Suprapubic skin (tissue), 4 donors: Measurements from ENCODE around the gene LIPC. TPM values are rescaled to one million over a fixed set of nuclear protein-coding genes. Genes with fewer than 3 reads are reported as not detected.

Experiments used
- DNase-seq, 2 donors: peaks; one replicate each; pipeline ENCODE4 v3.0.0-alpha.2; 2019; ENCODE audit warnings: low spot score in 2 of 2
- H3K27ac ChIP-seq: fragments of 200-600 bp; sonication (generic); one replicate; pipeline ENCODE4 v1.5.1; 2019
- H3K27me3 ChIP-seq: fragments of 200-600 bp; sonication (generic); one replicate; pipeline ENCODE4 v1.5.1; 2019
- H3K36me3 ChIP-seq: fragments of 200-600 bp; sonication (generic); one replicate; pipeline ENCODE4 v1.5.1; 2019
- H3K4me1 ChIP-seq: fragments of 200-600 bp; sonication (generic); one replicate; pipeline ENCODE4 v1.5.1; 2019
- H3K4me3 ChIP-seq: fragments of 200-600 bp; sonication (generic); one replicate; pipeline ENCODE4 v1.5.1; 2019; ENCODE audit warnings: mild to moderate bottlenecking
- H3K9me3 ChIP-seq: fragments of 200-600 bp; sonication (generic); one replicate; pipeline ENCODE4 v1.5.1; 2019
- EP300 ChIP-seq: sonication (generic); formaldehyde crosslinking; IDR thresholded peaks from one replicate; pipeline ENCODE4 v1.6.1; 2017; ENCODE audit warnings: antibody characterized with exemption
- POLR2A ChIP-seq, 2 donors: fragments of 450-650 bp; IDR thresholded peaks; one replicate each; pipeline ENCODE4 v1.6.1; 2017; ENCODE audit warnings: antibody characterized with exemption in 2 of 2, mild to moderate bottlenecking in 2 of 2, moderate library complexity in 2 of 2
- POLR2AphosphoS5 ChIP-seq, 3 donors: sonication (generic); formaldehyde crosslinking; IDR thresholded peaks; one replicate each; pipeline ENCODE4 v1.6.1; 2017; ENCODE audit warnings: antibody characterized with exemption in 3 of 3
- WGBS: methylation state at CpG from one replicate; pipeline ENCODE4 v1.1.5; 2018; 5-methylcytosine and 5-hydroxymethylcytosine counted together
- total RNA-seq, 4 donors: library from RNA; depleted of rRNA; stranded (reverse); fragments of >200 nt; gene quantifications; one replicate each; pipeline ENCODE4 v1.1.0, GENCODE V29; 2016
- TF ChIP-seq, protein P1 (sequence below), 2 donors: fragments of 200-600 bp in 1 of 2; fragments of 450-650 bp in 1 of 2; sonication (generic) in 1 of 2; IDR thresholded peaks; one replicate each; pipeline ENCODE4 v1.5.1; 2016 to 2019; ENCODE audit warnings: antibody characterized with exemption in 2 of 2, mild to moderate bottlenecking in 1 of 2, moderate library complexity in 1 of 2

Gene LIPC
- total RNA-seq, 4 donors from 2014 or later: 0.26 to 0.96 TPM; not detected in 2

DNA sequence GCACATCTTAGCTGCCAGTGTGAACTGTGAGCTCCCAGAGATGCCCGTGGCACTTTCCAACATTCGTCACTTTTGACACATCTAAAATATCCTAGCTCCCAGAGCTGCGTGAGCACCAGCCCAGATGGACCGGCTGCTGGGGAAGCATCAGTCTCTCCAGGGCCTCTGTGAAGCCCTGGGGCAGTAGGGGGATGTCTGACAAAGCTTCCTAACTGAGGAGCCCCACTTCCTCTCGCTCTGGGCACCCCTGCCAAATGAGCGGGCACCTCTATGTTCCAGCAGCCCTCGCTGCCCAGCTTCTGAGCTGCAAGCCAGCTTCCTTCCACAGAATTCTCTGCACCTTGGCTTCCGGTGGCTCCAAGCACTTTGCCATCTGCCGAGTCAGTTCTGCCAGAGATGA, 91.1 kb downstream of the LIPC start:
- H3K9me3 ChIP-seq: no peaks in the 10 kb centered on the region
- H3K27me3 ChIP-seq: no peaks in the 10 kb centered on the region
- H3K4me3 ChIP-seq: no peak overlapping the region
- no peak for TF ChIP-seq POLR2AphosphoS5 (IDR thresholded peaks at IDR 0.05)
- no peak for TF ChIP-seq POLR2A (IDR thresholded peaks at IDR 0.05)
- no peak overlapping the region for H3K27ac ChIP-seq
- no peaks in the 10 kb centered on the region for H3K36me3 ChIP-seq
- H3K4me1 ChIP-seq: peaks cover 56% of the 10 kb centered on the region
- WGBS: 60% methylated on average over 7 of the region's 9 CpGs
- no peak for DNase-seq

DNA sequence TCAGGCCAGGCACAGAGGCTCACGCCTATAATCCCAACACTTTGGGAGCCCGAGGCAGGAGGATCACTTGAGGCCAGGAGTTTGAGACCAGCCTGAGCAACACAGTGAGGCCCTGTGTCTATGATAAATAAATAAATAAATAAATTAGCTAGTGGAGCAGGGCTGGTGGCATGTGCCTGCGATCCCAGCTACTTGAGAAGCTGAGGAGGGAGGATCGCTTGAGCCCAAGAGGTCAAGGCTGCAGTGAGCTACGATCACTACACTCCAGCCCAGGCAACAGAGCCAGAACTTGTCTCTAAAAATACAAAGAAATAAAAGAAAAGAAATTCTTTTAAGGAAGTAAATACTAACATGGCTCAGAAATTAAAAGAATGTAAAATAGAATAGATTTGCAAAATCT, 91.8 kb downstream of the LIPC start:
- TF ChIP-seq EP300 (no peak), POLR2AphosphoS5 (IDR thresholded peaks at IDR 0.05) (no peak), POLR2A (IDR thresholded peaks at IDR 0.05) (no peak)
- TF ChIP-seq, protein P1, sequence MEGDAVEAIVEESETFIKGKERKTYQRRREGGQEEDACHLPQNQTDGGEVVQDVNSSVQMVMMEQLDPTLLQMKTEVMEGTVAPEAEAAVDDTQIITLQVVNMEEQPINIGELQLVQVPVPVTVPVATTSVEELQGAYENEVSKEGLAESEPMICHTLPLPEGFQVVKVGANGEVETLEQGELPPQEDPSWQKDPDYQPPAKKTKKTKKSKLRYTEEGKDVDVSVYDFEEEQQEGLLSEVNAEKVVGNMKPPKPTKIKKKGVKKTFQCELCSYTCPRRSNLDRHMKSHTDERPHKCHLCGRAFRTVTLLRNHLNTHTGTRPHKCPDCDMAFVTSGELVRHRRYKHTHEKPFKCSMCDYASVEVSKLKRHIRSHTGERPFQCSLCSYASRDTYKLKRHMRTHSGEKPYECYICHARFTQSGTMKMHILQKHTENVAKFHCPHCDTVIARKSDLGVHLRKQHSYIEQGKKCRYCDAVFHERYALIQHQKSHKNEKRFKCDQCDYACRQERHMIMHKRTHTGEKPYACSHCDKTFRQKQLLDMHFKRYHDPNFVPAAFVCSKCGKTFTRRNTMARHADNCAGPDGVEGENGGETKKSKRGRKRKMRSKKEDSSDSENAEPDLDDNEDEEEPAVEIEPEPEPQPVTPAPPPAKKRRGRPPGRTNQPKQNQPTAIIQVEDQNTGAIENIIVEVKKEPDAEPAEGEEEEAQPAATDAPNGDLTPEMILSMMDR (IDR thresholded peaks at IDR 0.05): no peak
- no peak overlapping the region for H3K27ac ChIP-seq
- no peak for DNase-seq
- no peak overlapping the region for H3K4me3 ChIP-seq
- peaks cover 61% of the 10 kb centered on the region for H3K4me1 ChIP-seq
- no peaks in the 10 kb centered on the region for H3K36me3 ChIP-seq
- no peaks in the 10 kb centered on the region for H3K27me3 ChIP-seq
- 91% methylated on average over 5 of the region's 5 CpGs for WGBS
- no peaks in the 10 kb centered on the region for H3K9me3 ChIP-seq

DNA sequence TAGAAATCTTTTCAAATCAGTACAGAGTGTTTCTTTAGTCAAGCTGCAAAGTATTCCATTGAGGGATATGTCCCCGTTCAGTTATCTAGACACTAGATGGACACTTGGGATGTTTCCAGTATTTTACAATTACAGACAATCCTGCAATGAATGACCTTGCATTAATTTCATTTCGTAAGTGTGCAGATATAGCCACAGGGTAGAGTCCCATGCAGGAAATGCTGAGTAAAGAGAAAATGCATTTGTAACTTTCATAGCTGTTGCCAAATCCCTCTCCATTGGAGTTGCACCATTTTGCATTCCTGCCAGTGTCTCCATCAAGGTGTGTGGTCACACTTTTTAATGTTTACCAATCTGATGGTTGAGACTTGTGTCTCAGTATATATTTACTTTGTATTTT, 92.5 kb downstream of the LIPC start:
- Histone ChIP-seq H3K4me1 (peaks cover 66% of the 10 kb centered on the region), H3K9me3 (no peaks in the 10 kb centered on the region), H3K4me3 (no peak overlapping the region), H3K27ac (no peak overlapping the region), H3K36me3 (no peaks in the 10 kb centered on the region), H3K27me3 (no peaks in the 10 kb centered on the region)
- DNase-seq: no peak
- WGBS: 66% methylated on average over 2 of the region's 2 CpGs
- no peak for TF ChIP-seq POLR2AphosphoS5 (IDR thresholded peaks at IDR 0.05)

DNA sequence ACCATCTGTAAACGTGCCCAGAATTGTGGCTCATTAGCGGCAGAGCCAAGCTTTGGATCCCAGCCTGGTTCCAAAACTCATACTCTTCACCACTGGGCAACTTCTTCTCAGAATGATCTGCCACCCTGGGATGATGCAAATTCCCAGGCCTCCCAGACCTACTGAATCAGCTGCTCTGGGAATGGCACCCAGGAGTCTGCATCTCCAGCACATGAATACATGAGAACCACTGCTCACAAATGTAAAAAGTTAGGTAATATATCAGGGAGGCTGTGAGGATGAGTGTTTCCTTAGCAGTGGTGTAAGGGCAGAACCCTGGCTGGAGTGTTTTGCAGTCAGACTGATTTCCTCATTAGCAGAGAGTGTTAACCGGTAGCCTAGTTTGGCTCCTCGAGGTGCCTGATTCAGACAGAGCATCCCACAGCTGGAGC, 94.2 kb downstream of the LIPC start:
- 95% methylated on average over 2 of the region's 4 CpGs for WGBS
- peaks cover 55% of the 10 kb centered on the region for H3K4me1 ChIP-seq
- H3K9me3 ChIP-seq: no peaks in the 10 kb centered on the region
- DNase-seq: no peak
- H3K27me3 ChIP-seq: no peaks in the 10 kb centered on the region
- H3K4me3 ChIP-seq: no peak overlapping the region
- H3K36me3 ChIP-seq: no peaks in the 10 kb centered on the region
- no peak for TF ChIP-seq EP300
- TF ChIP-seq, protein P1 (IDR thresholded peaks at IDR 0.05): no peak
- TF ChIP-seq POLR2A (IDR thresholded peaks at IDR 0.05): no peak
- TF ChIP-seq POLR2AphosphoS5 (IDR thresholded peaks at IDR 0.05): no peak
- H3K27ac ChIP-seq: no peak overlapping the region

DNA sequence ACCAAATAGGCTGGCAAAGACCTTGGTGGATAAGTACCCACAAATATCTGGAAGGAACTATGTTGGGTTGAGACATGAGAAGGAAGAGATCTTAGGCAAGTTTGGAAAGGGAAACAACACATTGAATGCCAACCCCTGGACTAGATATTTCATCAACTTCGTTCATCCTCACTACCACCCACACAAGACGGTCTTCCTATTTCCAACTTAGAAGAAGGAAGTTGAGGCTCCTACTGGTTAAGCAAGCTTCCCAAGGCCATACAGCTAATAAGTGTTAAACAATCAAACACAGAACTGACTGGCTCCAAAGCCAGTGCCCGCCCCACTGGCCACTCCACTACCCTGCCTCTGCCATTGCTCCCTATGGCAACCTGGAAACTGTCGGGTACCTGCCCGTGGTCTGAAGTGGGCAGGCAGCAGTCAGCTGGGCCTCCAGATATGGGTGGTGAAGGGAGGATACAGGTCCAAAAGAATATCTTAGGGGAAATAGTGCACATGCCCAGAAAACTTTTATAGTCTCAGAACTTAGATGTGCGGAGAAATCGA, 94.9 kb downstream of the LIPC start:
- no peaks in the 10 kb centered on the region for H3K27me3 ChIP-seq
- no peaks in the 10 kb centered on the region for H3K36me3 ChIP-seq
- 91% methylated on average over 6 of the region's 7 CpGs for WGBS
- no peak overlapping the region for H3K27ac ChIP-seq
- peaks cover 49% of the 10 kb centered on the region for H3K4me1 ChIP-seq
- no peak overlapping the region for H3K4me3 ChIP-seq
- no peaks in the 10 kb centered on the region for H3K9me3 ChIP-seq
- no peak for DNase-seq
- TF ChIP-seq, protein P1 (IDR thresholded peaks at IDR 0.05): no peak
- TF ChIP-seq POLR2AphosphoS5 (IDR thresholded peaks at IDR 0.05) (no peak), EP300 (no peak), POLR2A (IDR thresholded peaks at IDR 0.05) (no peak)

DNA sequence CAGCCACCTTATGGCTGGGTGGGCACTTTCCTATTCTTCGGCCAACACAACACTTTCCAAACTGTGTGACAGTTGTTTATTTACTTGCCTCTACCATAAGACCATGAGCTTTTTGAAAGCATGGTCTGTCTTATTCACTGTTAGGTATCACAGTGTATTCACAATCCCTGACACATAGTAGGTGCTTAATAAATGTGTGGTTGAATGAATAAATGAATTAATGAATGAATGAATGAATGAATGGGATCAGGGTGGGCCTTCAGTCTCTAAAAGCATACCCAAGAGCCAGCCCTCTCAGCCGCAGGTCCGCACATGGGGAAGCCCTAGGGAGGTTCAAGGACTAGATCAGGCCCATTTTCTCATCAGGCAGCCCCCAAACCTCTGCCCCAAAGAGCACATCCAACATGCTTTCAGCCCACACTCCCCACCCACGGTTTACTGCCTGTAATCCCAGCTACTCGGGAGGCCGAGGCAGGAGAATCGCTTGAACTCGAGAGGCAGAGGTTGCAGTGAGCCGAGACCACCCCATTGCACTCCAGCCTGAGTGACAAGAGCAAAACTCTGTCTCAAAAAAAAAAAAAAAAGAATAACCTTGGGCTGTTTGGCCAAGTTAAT, 95.9 kb downstream of the LIPC start:
- H3K36me3 ChIP-seq: no peaks in the 10 kb centered on the region
- peaks cover 39% of the 10 kb centered on the region for H3K4me1 ChIP-seq
- no peak overlapping the region for H3K4me3 ChIP-seq
- no peak for DNase-seq
- TF ChIP-seq EP300 (no peak), POLR2A (IDR thresholded peaks at IDR 0.05) (no peak), POLR2AphosphoS5 (IDR thresholded peaks at IDR 0.05) (no peak)
- TF ChIP-seq, protein P1 (IDR thresholded peaks at IDR 0.05): no peak
- H3K27me3 ChIP-seq: no peaks in the 10 kb centered on the region
- no peak overlapping the region for H3K27ac ChIP-seq
- H3K9me3 ChIP-seq: no peaks in the 10 kb centered on the region
- 52% methylated on average over 9 of the region's 9 CpGs for WGBS
